ENCODE results near the gene POLK. TPM values are rescaled to one million over a fixed set of nuclear protein-coding genes. Genes with fewer than 3 reads are reported as not detected.

POLK gene
- total and polyA plus RNA-seq, 2 of the 8 experiments (the other 6 are each of a cell fraction or from before 2014, with no cell fraction given) = 2.0 to 9.0 TPM

- Histone ChIP-seq H2BK5ac (ENCODE audit: low read depth, low read length) (no peak overlapping the region), H4K91ac (replicated peaks; ENCODE audit: insufficient read length, low read length) (no peak overlapping the region), H3K79me1 (ENCODE audit: low read depth, low read length) (peaks cover 7% of the 10 kb centered on the region), H3K14ac (ENCODE audit: insufficient read length) (no peak overlapping the region), H3K23ac (ENCODE audit: insufficient read length) (no peak overlapping the region), H2AFZ (ENCODE audit: low read length) (no peak overlapping the region), H2AK5ac (ENCODE audit: low read depth, low read length) (no peak overlapping the region), H4K8ac (ENCODE audit: extremely low read depth, insufficient read depth, low read length) (no peak overlapping the region), H2BK12ac (ENCODE audit: low read depth, low read length) (no peak overlapping the region), H3K9me3 (ENCODE audit: insufficient read depth in 2 of 2, low read depth in 1 of 2, low read length in 1 of 2) (peaks cover 3 to 7% of the 10 kb centered on the region in 2 experiments; a peak in 2 of 4 replicates), H3K4me3 (ENCODE audit: extremely low read depth in 1 of 4, insufficient read depth in 2 of 4, low read depth in 3 of 4, low read length in 4 of 4) (no peak overlapping the region), H3K36me3 (ENCODE audit: control insufficient read depth in 2 of 4, insufficient read depth in 4 of 4, low read length in 3 of 4) (no peaks in the 10 kb centered on the region), H2BK20ac (ENCODE audit: low read length) (no peak overlapping the region), H4K20me1 (replicated peaks in 1 of 2; ENCODE audit: control insufficient read depth in 1 of 2, insufficient read depth in 2 of 2, low read length in 2 of 2) (no peaks in the 10 kb centered on the region), H3K27me3 (replicated peaks in 1 of 4; ENCODE audit: control insufficient read depth in 3 of 4, extremely low read depth in 1 of 4, insufficient read depth in 3 of 4, low read length in 3 of 4) (no peaks in the 10 kb centered on the region), H3K9ac (replicated peaks in 1 of 4; ENCODE audit: extremely low read depth in 1 of 4, low read depth in 3 of 4, low read length in 3 of 4) (no peak overlapping the region), H3K27ac (ENCODE audit: low read depth, low read length) (no peak overlapping the region), H2BK15ac (ENCODE audit: low read length) (no peak overlapping the region), H3K4me2 (ENCODE audit: insufficient read depth in 1 of 2, low read depth in 2 of 2, low read length in 2 of 2) (no peak overlapping the region), H3K56ac (replicated peaks; ENCODE audit: insufficient read length, low read depth, low read length) (no peak overlapping the region), H3K23me2 (ENCODE audit: low read depth, low read length) (no peaks in the 10 kb centered on the region), H3K79me2 (ENCODE audit: control insufficient read depth in 1 of 2, insufficient read depth in 2 of 2, low read length in 2 of 2) (peaks cover 0 to 28% of the 10 kb centered on the region in 2 experiments; a peak in 2 of 4 replicates), H2BK120ac (replicated peaks; ENCODE audit: low read depth, low read length) (no peak overlapping the region), H3K4me1 (replicated peaks in 1 of 4; ENCODE audit: control insufficient read depth in 3 of 4, insufficient read depth in 4 of 4, low read length in 3 of 4) (no peaks in the 10 kb centered on the region; a peak in 1 of 7 replicates), H3K18ac (ENCODE audit: extremely low read depth, low read length) (no peak overlapping the region), H4K5ac (ENCODE audit: insufficient read length, low read depth, low read length) (no peak overlapping the region), H3K4ac (replicated peaks; ENCODE audit: insufficient read length, low read depth, low read length) (no peak overlapping the region)
- POLR2A ChIA-PET (ENCODE audit: partially characterized antibody) = no interaction called here
- FAIRE-seq (no peak), DNase-seq (ENCODE audit: low read depth in 1 of 2, low spot score in 2 of 2) (no peak)
- CTCF ChIA-PET (ENCODE audit: partially characterized antibody) = no interaction called here
- TF ChIP-seq EZH2 (IDR thresholded peaks at IDR 0.05; ENCODE audit: low read depth, low read length, severe bottlenecking) (no peak), CBX5 (IDR thresholded peaks at IDR 0.05; ENCODE audit: low read depth, low read length) (no peak), HDAC6 (IDR thresholded peaks at IDR 0.05; ENCODE audit: low read depth, low read length) (no peak), MAX (IDR thresholded peaks at IDR 0.05) (no peak), TCF12 (IDR thresholded peaks at IDR 0.05; ENCODE audit: low read depth, low read length) (no peak), NRF1 (IDR thresholded peaks at IDR 0.05; ENCODE audit: low read depth, low read length) (no peak), TEAD4 (IDR thresholded peaks at IDR 0.05; ENCODE audit: low read depth, low read length) (no peak), POLR2A (IDR thresholded peaks at IDR 0.05; ENCODE audit: control extremely low read depth in 1 of 2, low read depth in 2 of 2, low read length in 2 of 2) (no peak), SUZ12 (IDR thresholded peaks at IDR 0.05; ENCODE audit: low read length) (no peak), BRCA1 (IDR thresholded peaks at IDR 0.05; ENCODE audit: low read depth, low read length) (no peak), SIN3A (conservative IDR thresholded peaks at IDR 0.05 in 1 of 2, IDR thresholded peaks at IDR 0.05 in 1 of 2; ENCODE audit: low read depth in 1 of 2, low read length in 2 of 2) (no peak), CBX8 (IDR thresholded peaks at IDR 0.05; ENCODE audit: borderline replicate concordance, low read depth, low read length) (no peak), MAFK (IDR thresholded peaks at IDR 0.05; ENCODE audit: low read depth, low read length) (no peak), RXRA (IDR thresholded peaks at IDR 0.05; ENCODE audit: insufficient read depth, low read depth, low read length) (no peak), KDM4A (IDR thresholded peaks at IDR 0.05; ENCODE audit: low read depth, low read length, severe bottlenecking) (no peak)
Observed at GRCh38 chr5:75522025-75522424, 10.3 kb downstream of the POLK start.
